Gastroesophageal sphincter (tissue), 3 donors: ENCODE results near the gene ANKRD65.

Experiments
- EP300 ChIP-seq: sonication (generic); formaldehyde crosslinking; IDR thresholded peaks from one replicate; pipeline ENCODE4 v1.6.1; 2017; ENCODE audit warnings: antibody characterized with exemption, mild to moderate bottlenecking
- POLR2A ChIP-seq, 2 donors: fragments of 450-650 bp; IDR thresholded peaks; one replicate each; pipeline ENCODE4 v1.6.1; 2017; ENCODE audit warnings: antibody characterized with exemption in 2 of 2, mild to moderate bottlenecking in 2 of 2, moderate library complexity in 1 of 2
- POLR2AphosphoS5 ChIP-seq: sonication (generic); formaldehyde crosslinking; IDR thresholded peaks from one replicate; pipeline ENCODE4 v1.6.1; 2017; ENCODE audit warnings: antibody characterized with exemption
- TF ChIP-seq, protein P1 (sequence below), 4 experiments: fragments of 200-600 bp in 2 of 4; fragments of 450-650 bp in 2 of 4; sonication (generic) in 1 of 4; IDR thresholded peaks; one replicate each; pipeline ENCODE4 v1.5.1; 2017 to 2019; ENCODE audit warnings: antibody characterized with exemption in 4 of 4, mild to moderate bottlenecking in 2 of 4, moderate library complexity in 2 of 4

DNA sequence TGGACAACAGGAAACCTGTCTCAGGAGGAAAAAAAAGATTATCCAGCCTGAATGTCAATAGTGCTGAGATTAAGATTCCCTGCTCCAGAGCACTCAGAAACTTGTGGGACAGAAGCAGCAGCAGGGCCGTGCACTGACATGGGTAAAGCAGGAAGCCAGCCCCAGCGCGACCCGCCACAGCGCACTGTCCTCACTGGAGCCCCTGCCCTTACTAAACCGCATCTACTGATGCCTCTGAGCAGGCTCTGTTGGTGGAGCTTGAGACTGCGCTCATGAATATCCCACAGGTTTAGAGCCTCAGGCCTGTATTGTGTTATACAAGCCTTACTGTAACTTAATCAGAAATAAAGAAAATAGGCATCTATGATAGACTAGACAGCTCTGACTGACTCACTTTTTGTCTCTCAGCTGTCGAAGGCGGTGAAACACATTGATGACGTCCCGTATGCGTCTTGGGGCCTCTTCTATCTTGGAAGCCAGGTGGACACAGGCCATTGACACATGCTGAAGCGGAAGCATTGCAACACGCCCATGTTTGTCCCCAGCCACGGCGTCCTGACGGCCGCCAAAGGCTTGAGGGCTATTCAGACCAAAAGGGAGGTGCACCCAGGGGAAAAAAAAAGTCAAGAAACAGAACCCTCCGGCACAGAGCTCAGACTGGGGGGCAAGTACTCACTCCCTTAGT is 23.1 kb downstream of the ANKRD65 start:
- TF ChIP-seq, protein P1, sequence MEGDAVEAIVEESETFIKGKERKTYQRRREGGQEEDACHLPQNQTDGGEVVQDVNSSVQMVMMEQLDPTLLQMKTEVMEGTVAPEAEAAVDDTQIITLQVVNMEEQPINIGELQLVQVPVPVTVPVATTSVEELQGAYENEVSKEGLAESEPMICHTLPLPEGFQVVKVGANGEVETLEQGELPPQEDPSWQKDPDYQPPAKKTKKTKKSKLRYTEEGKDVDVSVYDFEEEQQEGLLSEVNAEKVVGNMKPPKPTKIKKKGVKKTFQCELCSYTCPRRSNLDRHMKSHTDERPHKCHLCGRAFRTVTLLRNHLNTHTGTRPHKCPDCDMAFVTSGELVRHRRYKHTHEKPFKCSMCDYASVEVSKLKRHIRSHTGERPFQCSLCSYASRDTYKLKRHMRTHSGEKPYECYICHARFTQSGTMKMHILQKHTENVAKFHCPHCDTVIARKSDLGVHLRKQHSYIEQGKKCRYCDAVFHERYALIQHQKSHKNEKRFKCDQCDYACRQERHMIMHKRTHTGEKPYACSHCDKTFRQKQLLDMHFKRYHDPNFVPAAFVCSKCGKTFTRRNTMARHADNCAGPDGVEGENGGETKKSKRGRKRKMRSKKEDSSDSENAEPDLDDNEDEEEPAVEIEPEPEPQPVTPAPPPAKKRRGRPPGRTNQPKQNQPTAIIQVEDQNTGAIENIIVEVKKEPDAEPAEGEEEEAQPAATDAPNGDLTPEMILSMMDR (IDR thresholded peaks at IDR 0.05) = no peak
- TF ChIP-seq EP300 (no peak), POLR2AphosphoS5 (no peak), POLR2A (IDR thresholded peaks at IDR 0.05) (no peak)
